ENCODE data around the gene RIC3. TPM values are rescaled to one million over a fixed set of nuclear protein-coding genes. Genes with fewer than 3 reads are reported as not detected.

RIC3 gene
- total RNA-seq, 2 donors from 2014 or later: 23.5 to 25.3 TPM

- H3K27me3 ChIP-seq (ENCODE audit: control insufficient read depth, insufficient read depth, low read length, poor library complexity, severe bottlenecking): no peaks in the 10 kb centered on the region
- no peak overlapping the region for H3K4me3 Mint-ChIP-seq
- H3K4me1 ChIP-seq (ENCODE audit: control insufficient read depth, insufficient read depth, low read length): no peaks in the 10 kb centered on the region
- no peaks in the 10 kb centered on the region for H3K36me3 ChIP-seq (ENCODE audit: control insufficient read depth, insufficient read depth, low read length)
- peaks cover 11% of the 10 kb centered on the region for H3K27me3 Mint-ChIP-seq (ENCODE audit: insufficient read depth)
- H3K9ac ChIP-seq (ENCODE audit: extremely low read depth, low read length, poor library complexity, severe bottlenecking): no peak overlapping the region
- H3K36me3 Mint-ChIP-seq (ENCODE audit: low read depth): no peaks in the 10 kb centered on the region
- H3K9me3 ChIP-seq (ENCODE audit: control insufficient read depth, low read length): no peaks in the 10 kb centered on the region
- H3K9me3 Mint-ChIP-seq: no peaks in the 10 kb centered on the region
- H3K4me1 Mint-ChIP-seq: peaks cover 1% of the 10 kb centered on the region
- no peak overlapping the region for H3K27ac Mint-ChIP-seq
- no peak for DNase-seq
- no peak overlapping the region for H3K4me3 ChIP-seq (ENCODE audit: low read length)
- WGBS, 2 experiments (ENCODE audit: insufficient coverage in 1 of 2, insufficient read length in 1 of 2): 90 to 92% methylated on average over 4 of the region's 4 CpGs
- H3K27ac ChIP-seq (ENCODE audit: low read depth, low read length): no peak overlapping the region
- no peak for TF ChIP-seq CTCF (conservative IDR thresholded peaks at IDR 0.05)
Observed at GRCh38 chr11:8217136-8217535, 48.3 kb upstream of the RIC3 start.

GRCh38 chr11:8213376-8213775, 44.6 kb upstream of the RIC3 start:
- DNase-seq: no peak
- Mint-ChIP-seq H3K27me3 (ENCODE audit: insufficient read depth) (peaks cover 7% of the 10 kb centered on the region), H3K4me3 (no peak overlapping the region), H3K36me3 (ENCODE audit: low read depth) (no peaks in the 10 kb centered on the region), H3K4me1 (no peaks in the 10 kb centered on the region), H3K27ac (no peak overlapping the region), H3K9me3 (no peaks in the 10 kb centered on the region)
- Histone ChIP-seq H3K36me3 (ENCODE audit: control insufficient read depth, insufficient read depth, low read length) (no peaks in the 10 kb centered on the region), H3K9ac (ENCODE audit: extremely low read depth, low read length, poor library complexity, severe bottlenecking) (no peak overlapping the region), H3K27me3 (ENCODE audit: control insufficient read depth, insufficient read depth, low read length, poor library complexity, severe bottlenecking) (no peaks in the 10 kb centered on the region), H3K4me3 (ENCODE audit: low read length) (no peak overlapping the region), H3K4me1 (ENCODE audit: control insufficient read depth, insufficient read depth, low read length) (no peaks in the 10 kb centered on the region), H3K27ac (ENCODE audit: low read depth, low read length) (no peak overlapping the region), H3K9me3 (ENCODE audit: control insufficient read depth, low read length) (no peaks in the 10 kb centered on the region)
- 85 to 90% methylated on average over 4 of the region's 4 CpGs for WGBS, 2 experiments (ENCODE audit: insufficient coverage in 1 of 2, insufficient read length in 1 of 2)
- TF ChIP-seq CTCF (conservative IDR thresholded peaks at IDR 0.05): no peak

GRCh38 chr11:8209208-8209807, 40.5 kb upstream of the RIC3 start:
- WGBS, 2 experiments (ENCODE audit: insufficient coverage in 1 of 2, insufficient read length in 1 of 2): 79 to 100% methylated on average over 1 to 4 of the region's 4 CpGs
- DNase-seq: peak; percentile 92
- TF ChIP-seq CTCF (conservative IDR thresholded peaks at IDR 0.05): peak; percentile 88
- no peaks in the 10 kb centered on the region for H3K36me3 ChIP-seq (ENCODE audit: control insufficient read depth, insufficient read depth, low read length)
- H3K27me3 Mint-ChIP-seq (ENCODE audit: insufficient read depth): peaks cover 3% of the 10 kb centered on the region
- no peaks in the 10 kb centered on the region for H3K4me1 Mint-ChIP-seq
- H3K36me3 Mint-ChIP-seq (ENCODE audit: low read depth): no peaks in the 10 kb centered on the region
- no peak overlapping the region for H3K27ac Mint-ChIP-seq
- no peaks in the 10 kb centered on the region for H3K9me3 ChIP-seq (ENCODE audit: control insufficient read depth, low read length)
- H3K9me3 Mint-ChIP-seq: no peaks in the 10 kb centered on the region
- H3K4me1 ChIP-seq (ENCODE audit: control insufficient read depth, insufficient read depth, low read length): no peaks in the 10 kb centered on the region
- no peak overlapping the region for H3K27ac ChIP-seq (ENCODE audit: low read depth, low read length)
- no peak overlapping the region for H3K9ac ChIP-seq (ENCODE audit: extremely low read depth, low read length, poor library complexity, severe bottlenecking)
- H3K4me3 Mint-ChIP-seq: no peak overlapping the region
- no peaks in the 10 kb centered on the region for H3K27me3 ChIP-seq (ENCODE audit: control insufficient read depth, insufficient read depth, low read length, poor library complexity, severe bottlenecking)
- H3K4me3 ChIP-seq (ENCODE audit: low read length): no peak overlapping the region
